Kidney (tissue), 14 donors: ENCODE results near the gene DESI1. TPM values are rescaled to one million over a fixed set of nuclear protein-coding genes. Genes with fewer than 3 reads are reported as not detected.

Source experiments
- DNase-seq, 5 donors: peaks; one replicate each; pipeline ENCODE4 v3.0.0-alpha.2; 2013 to 2020
- FAIRE-seq: peaks from 2 replicates; lab custom pipeline; 2012; peaks lifted over from hg19 to GRCh38; lab: Jason Lieb, UNC
- H3K27ac ChIP-seq, 2 donors: one replicate each; pipeline ENCODE4 v1.7.0; 2013; ENCODE audit warnings: low read depth in 2 of 2, low read length in 2 of 2, inconsistent platforms in 1 of 2
- H3K27me3 ChIP-seq: one replicate; pipeline ENCODE4 v1.7.1; 2013; ENCODE audit warnings: low read length, inconsistent platforms; ENCODE audit not compliant: control insufficient read depth, insufficient read depth
- H3K36me3 ChIP-seq, 3 donors: one replicate each; pipeline versions ENCODE4 v1.7.0 to v1.7.1; 2013; ENCODE audit warnings: low read length in 3 of 3, control low read depth in 1 of 3, inconsistent platforms in 1 of 3; ENCODE audit not compliant: insufficient read depth in 3 of 3, control insufficient read depth in 2 of 3
- H3K4me1 ChIP-seq, 3 donors: one replicate each; pipeline versions ENCODE4 v1.7.0 to v1.7.1; 2013; ENCODE audit warnings: low read length in 3 of 3, inconsistent platforms in 1 of 3, low read depth in 1 of 3; ENCODE audit not compliant: control insufficient read depth in 2 of 3, insufficient read depth in 2 of 3
- H3K4me3 ChIP-seq, 3 donors: one replicate each; pipeline versions ENCODE4 v1.7.0 to v1.8.1; 2013; ENCODE audit warnings: low read length in 3 of 3, control low read depth in 1 of 3, inconsistent platforms in 1 of 3
- H3K9ac ChIP-seq, 3 donors: one replicate each; pipeline versions ENCODE4 v1.7.0 to v1.7.1; 2013; ENCODE audit warnings: low read length in 3 of 3, control low read depth in 1 of 3, inconsistent platforms in 1 of 3
- H3K9me3 ChIP-seq, 3 donors: one replicate each; pipeline versions ENCODE4 v1.7.0 to v1.7.1; 2013; ENCODE audit warnings: low read length in 3 of 3, control low read depth in 1 of 3, inconsistent platforms in 1 of 3; ENCODE audit not compliant: control insufficient read depth in 2 of 3, insufficient read depth in 1 of 3
- intact Hi-C: fragments of 100-400 bp; cut with DNase I; formaldehyde crosslinking; loops from one replicate; pipeline ENCODE4 v1.11.1; 2022
- polyA plus RNA-seq: library from polyadenylated mRNA; stranded (reverse); fragments of 350-450 nt; fragmentation: Illumina TruSeq; extraction: RNeasy Lipid Tissue Mini Kit (QIAGEN cat#74804); gene quantifications from one replicate; pipeline ENCODE4 v1.2.3, GENCODE V29; 2014; ENCODE audit warnings: low read depth, low replicate concordance; ENCODE audit not compliant: insufficient read depth
- total RNA-seq: library from RNA; stranded (reverse); fragmentation: NEBNext Ultra II Directional; extraction: Animal tissue kit (Norgen Biotek cat#: 25700); gene quantifications from one replicate; pipeline ENCODE4 v1.2.1, GENCODE V29; 2021
- TF ChIP-seq, protein P1 (sequence below): IDR thresholded peaks from 3 replicates; pipeline ENCODE4 v1.5.1; 2012; ENCODE audit warnings: mild to moderate bottlenecking, moderate library complexity, borderline replicate concordance; ENCODE audit not compliant: insufficient read depth; ENCODE audit errors: extremely low read depth
- donor health status: control.
- donor health status: control.
- donor health status: control.
- donor health status: control.
- donor health status: control.
- donor health status: DM: yes; HTN: yes; CAD: no.
- donor health status: Normal renal cell carcinoma (clear cell type).

Gene DESI1
- total and polyA plus RNA-seq, 2 donors from 2014 or later, result 28.6 to 29.1 TPM

DNA sequence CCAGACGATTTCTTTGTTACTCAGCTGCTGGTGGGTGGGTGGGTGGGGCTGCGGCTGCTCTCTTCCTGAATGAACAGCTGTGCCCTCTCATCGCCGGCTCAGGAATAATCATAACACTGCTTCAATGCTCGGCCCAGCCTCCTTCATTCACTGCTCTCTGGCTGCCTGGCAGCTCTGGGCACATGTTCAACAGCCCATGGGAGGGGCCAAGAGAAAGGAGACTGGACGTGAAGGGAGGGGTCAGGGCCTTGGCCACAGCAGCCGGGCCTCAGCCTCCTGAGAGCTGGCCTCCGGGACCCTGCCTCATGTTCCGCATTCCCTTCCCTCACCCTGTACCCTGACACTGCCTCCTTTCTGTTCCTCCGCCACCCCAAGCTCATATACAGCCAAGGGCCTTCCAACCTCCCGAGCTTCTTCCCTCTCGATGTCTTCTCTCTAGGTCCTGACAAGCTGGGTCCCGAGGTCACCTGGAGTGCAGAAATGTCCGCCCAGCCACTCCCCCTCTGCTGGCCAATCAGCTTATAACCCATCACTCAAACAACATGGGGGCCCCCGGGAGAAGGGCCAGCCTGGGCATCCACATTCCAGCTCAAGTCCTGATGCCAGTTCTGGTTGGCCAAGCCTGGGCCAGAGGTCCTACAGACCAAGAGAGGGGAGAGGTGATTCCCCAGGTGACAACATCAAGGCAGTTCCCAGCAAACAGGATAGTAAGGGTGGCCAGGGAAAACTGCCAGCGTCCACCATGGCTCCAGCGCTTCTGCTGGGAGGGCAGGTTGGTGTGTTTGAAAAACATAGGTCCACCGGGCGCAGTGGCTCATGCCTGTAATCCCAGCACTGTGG is 63.2 kb downstream of the DESI1 start:
- no peaks in the 10 kb centered on the region for H3K9me3 ChIP-seq
- intact Hi-C loops, result no loop called here
- FAIRE-seq (no peak), DNase-seq (peak; percentile 69 to 95 (median 80))
- no peak overlapping the region for H3K9ac ChIP-seq
- H3K4me3 ChIP-seq, result no peak overlapping the region
- TF ChIP-seq, protein P1, sequence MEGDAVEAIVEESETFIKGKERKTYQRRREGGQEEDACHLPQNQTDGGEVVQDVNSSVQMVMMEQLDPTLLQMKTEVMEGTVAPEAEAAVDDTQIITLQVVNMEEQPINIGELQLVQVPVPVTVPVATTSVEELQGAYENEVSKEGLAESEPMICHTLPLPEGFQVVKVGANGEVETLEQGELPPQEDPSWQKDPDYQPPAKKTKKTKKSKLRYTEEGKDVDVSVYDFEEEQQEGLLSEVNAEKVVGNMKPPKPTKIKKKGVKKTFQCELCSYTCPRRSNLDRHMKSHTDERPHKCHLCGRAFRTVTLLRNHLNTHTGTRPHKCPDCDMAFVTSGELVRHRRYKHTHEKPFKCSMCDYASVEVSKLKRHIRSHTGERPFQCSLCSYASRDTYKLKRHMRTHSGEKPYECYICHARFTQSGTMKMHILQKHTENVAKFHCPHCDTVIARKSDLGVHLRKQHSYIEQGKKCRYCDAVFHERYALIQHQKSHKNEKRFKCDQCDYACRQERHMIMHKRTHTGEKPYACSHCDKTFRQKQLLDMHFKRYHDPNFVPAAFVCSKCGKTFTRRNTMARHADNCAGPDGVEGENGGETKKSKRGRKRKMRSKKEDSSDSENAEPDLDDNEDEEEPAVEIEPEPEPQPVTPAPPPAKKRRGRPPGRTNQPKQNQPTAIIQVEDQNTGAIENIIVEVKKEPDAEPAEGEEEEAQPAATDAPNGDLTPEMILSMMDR, result no peak
- H3K27ac ChIP-seq, result peak overlapping the region; percentile 5 to 76
- peaks cover 0 to 11% (median 7%) of the 10 kb centered on the region in 3 donors for H3K4me1 ChIP-seq
- H3K36me3 ChIP-seq, result no peaks in the 10 kb centered on the region
- no peaks in the 10 kb centered on the region for H3K27me3 ChIP-seq

DNA sequence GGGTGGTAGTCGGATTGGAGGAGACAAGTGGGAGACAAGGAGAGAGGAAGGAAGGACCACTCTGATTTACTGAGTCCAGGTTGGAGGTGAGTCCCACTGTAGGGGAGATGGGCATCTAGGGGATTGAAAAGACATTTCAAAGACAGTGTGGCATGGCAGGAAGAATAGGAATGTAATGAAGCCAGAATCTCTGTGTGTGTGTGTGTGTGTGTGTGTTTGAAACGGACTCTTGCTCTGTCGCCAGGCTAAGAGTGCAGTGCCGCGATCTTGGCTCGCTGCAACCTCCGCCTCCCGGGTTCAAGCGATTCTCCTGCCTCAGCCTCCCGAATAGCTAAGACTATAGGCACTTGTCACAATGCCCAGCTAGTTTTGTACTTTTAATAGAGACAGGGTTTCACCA is 64.3 kb downstream of the DESI1 start:
- H3K27me3 ChIP-seq, result no peaks in the 10 kb centered on the region
- TF ChIP-seq, protein P1, result no peak
- no peaks in the 10 kb centered on the region for H3K9me3 ChIP-seq
- intact Hi-C loops, result no loop called here
- peaks cover 0 to 12% (median 6%) of the 10 kb centered on the region in 3 donors for H3K4me1 ChIP-seq
- H3K9ac ChIP-seq, result no peak overlapping the region
- no peak overlapping the region for H3K27ac ChIP-seq
- DNase-seq (no peak), FAIRE-seq (no peak)
- H3K4me3 ChIP-seq, result no peak overlapping the region
- no peaks in the 10 kb centered on the region for H3K36me3 ChIP-seq

DNA sequence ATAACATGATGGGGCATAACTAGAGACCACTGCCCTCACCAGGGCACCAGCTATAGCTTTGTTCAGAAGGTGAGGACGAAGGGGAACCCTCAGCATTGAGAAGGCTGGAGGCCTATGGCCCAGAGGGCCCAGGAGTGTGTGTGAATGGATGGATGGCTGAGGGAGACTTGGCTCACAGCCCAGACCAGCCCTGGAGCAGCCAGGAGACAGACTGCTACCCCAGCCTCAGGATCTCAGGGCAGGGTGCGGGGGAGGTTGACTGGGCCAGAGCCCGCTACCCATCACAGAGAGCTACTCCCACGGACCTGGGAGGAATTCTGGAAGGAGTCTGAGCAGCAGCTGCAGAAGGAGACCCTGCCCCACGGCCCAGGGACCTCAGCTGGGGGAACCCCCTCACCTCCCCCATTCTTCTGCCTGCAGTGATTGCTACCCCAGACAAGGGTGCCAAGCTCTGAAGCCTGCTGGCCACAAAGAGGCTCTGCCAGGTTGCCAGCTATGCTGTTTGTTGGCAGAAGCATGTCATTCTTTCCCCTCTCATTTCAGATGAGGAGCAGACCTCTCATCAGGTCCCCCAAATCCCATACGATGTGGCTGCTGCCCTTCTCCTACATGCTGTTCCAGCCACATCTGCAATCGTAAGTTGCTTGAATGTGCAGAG is 65.4 kb downstream of the DESI1 start:
- H3K4me3 ChIP-seq, result no peak overlapping the region
- intact Hi-C loops, result no loop called here
- DNase-seq, result peak in 4 of 5 donors; percentile 78 to 84 (median 81)
- no peak overlapping the region for H3K9ac ChIP-seq
- H3K27me3 ChIP-seq, result no peaks in the 10 kb centered on the region
- FAIRE-seq, result no peak
- no peaks in the 10 kb centered on the region for H3K36me3 ChIP-seq
- no peaks in the 10 kb centered on the region for H3K9me3 ChIP-seq
- H3K27ac ChIP-seq, result no peak overlapping the region
- peaks cover 0 to 12% (median 6%) of the 10 kb centered on the region in 3 donors for H3K4me1 ChIP-seq
- TF ChIP-seq, protein P1, result no peak
